SK-N-SH (cell line): ENCODE measurements around the gene IZUMO1. TPM values are rescaled to one million over a fixed set of nuclear protein-coding genes. Genes with fewer than 3 reads are reported as not detected.

Source experiments
- CTCF ChIA-PET: fragments of 300-600, 350-600 bp; formaldehyde crosslinking; extraction: SDS; loops from one replicate; lab custom pipeline; 2021; lab: Yijun Ruan, JAX
- POLR2A ChIA-PET: fragments of 350-600 bp; sonication (Branson Sonifier 250); formaldehyde crosslinking; extraction: SDS; loops from one replicate; lab custom pipeline; 2020; ENCODE audit warnings: antibody characterized with exemption, inconsistent platforms; lab: Yijun Ruan, JAX
- DNase-seq: peaks from one replicate; pipeline ENCODE4 v3.0.0; 2012
- H2AFZ ChIP-seq: fragments of 200-600 bp; sonication (generic); 2 replicates; pipeline ENCODE4 v1.8.1; 2016; ENCODE audit warnings: antibody characterized with exemption, mild to moderate bottlenecking, low read depth
- H3F3A ChIP-seq: fragments of 200-600 bp; sonication (generic); replicated peaks from 2 replicates; pipeline ENCODE3; 2016; ENCODE audit warnings: antibody characterized with exemption, mild to moderate bottlenecking; ENCODE audit not compliant: insufficient read depth
- H3K27ac ChIP-seq, 2 experiments: fragments of 200-500 bp in 1 of 2; fragments of 200-600 bp in 1 of 2; sonication (Bioruptor generic) in 1 of 2; sonication (generic), shearing (Covaris generic) in 1 of 2; 2 replicates each; pipeline versions ENCODE4 v1.5.1 to v1.6.1; 2014 to 2016; ENCODE audit warnings: low read depth in 2 of 2, inconsistent platforms in 1 of 2, low read length in 1 of 2, mild to moderate bottlenecking in 1 of 2, mixed read lengths in 1 of 2
- H3K27me3 ChIP-seq: fragments of 200-600 bp; sonication (generic), shearing (Covaris generic); 2 replicates; pipeline ENCODE4 v1.6.1; 2016; ENCODE audit warnings: mixed run types; ENCODE audit not compliant: insufficient read depth
- H3K36me3 ChIP-seq, 2 experiments: fragments of 200-500 bp in 1 of 2; fragments of 200-600 bp in 1 of 2; sonication (Bioruptor generic) in 1 of 2; sonication (generic) in 1 of 2; replicated peaks in 1 of 2; 2 replicates each; pipeline versions ENCODE3 to v1.5.1; 2014 to 2016; ENCODE audit warnings: low read length in 1 of 2, mild to moderate bottlenecking in 1 of 2; ENCODE audit not compliant: insufficient read depth in 2 of 2, control insufficient read depth in 1 of 2
- H3K4me1 ChIP-seq, 2 experiments: fragments of 200-500 bp in 1 of 2; fragments of 200-600 bp in 1 of 2; sonication (Bioruptor generic) in 1 of 2; sonication (generic), shearing (Covaris generic) in 1 of 2; 2 replicates each; pipeline versions ENCODE4 v1.5.1 to v1.6.1; 2014 to 2016; ENCODE audit warnings: low read depth in 1 of 2, low read length in 1 of 2, mixed run types in 1 of 2; ENCODE audit not compliant: insufficient read depth in 2 of 2, control insufficient read depth in 1 of 2
- H3K4me2 ChIP-seq: fragments of 200-600 bp; sonication (generic), shearing (Covaris generic); 2 replicates; pipeline ENCODE4 v1.6.1; 2017; ENCODE audit warnings: mixed run types
- H3K4me3 ChIP-seq, 2 experiments: fragments of 200-500 bp in 1 of 2; fragments of 200-600 bp in 1 of 2; sonication (Bioruptor generic) in 1 of 2; sonication (generic), shearing (Covaris generic) in 1 of 2; 2 replicates each; pipeline versions ENCODE4 v1.5.1 to v1.8.1; 2014 to 2016; ENCODE audit warnings: low read depth in 2 of 2, inconsistent platforms in 1 of 2, low read length in 1 of 2, mild to moderate bottlenecking in 1 of 2, mixed read lengths in 1 of 2, moderate library complexity in 1 of 2
- H3K79me2 ChIP-seq: fragments of 200-600 bp; sonication (generic); 2 replicates; pipeline ENCODE4 v1.8.1; 2017; ENCODE audit warnings: mild to moderate bottlenecking; ENCODE audit not compliant: insufficient read depth
- H3K9ac ChIP-seq: fragments of 200-600 bp; sonication (generic); 2 replicates; pipeline ENCODE4 v1.6.1; 2017; ENCODE audit warnings: mixed run types
- H3K9me2 ChIP-seq: fragments of 200-600 bp; sonication (generic); 2 replicates; pipeline ENCODE4 v1.6.1; 2017; ENCODE audit warnings: mixed run types
- H3K9me3 ChIP-seq: fragments of 200-600 bp; sonication (generic); 2 replicates; pipeline ENCODE4 v1.6.1; 2017; ENCODE audit warnings: mixed run types, mild to moderate bottlenecking, moderate library complexity
- H4K20me1 ChIP-seq: fragments of 200-600 bp; sonication (generic); 2 replicates; pipeline ENCODE4 v1.6.1; 2017; ENCODE audit warnings: mild to moderate bottlenecking, mixed run types; ENCODE audit not compliant: insufficient read depth
- CHD2 ChIP-seq: fragments of 150-350 bp; IDR thresholded peaks from 2 replicates; pipeline ENCODE4 v1.6.1; 2018; ENCODE audit warnings: low read length; ENCODE audit not compliant: partially characterized antibody
- EP300 ChIP-seq, 2 experiments: IDR thresholded peaks; 2 replicates each; pipeline versions ENCODE4 v1.4.0 to v1.6.1; 2012; ENCODE audit warnings: borderline replicate concordance in 1 of 2, low read depth in 1 of 2, low read length in 1 of 2
- FOXJ3 ChIP-seq: sonication (generic); formaldehyde crosslinking; IDR thresholded peaks from 2 replicates; pipeline ENCODE4 v1.5.1; 2020; ENCODE audit warnings: mild to moderate bottlenecking, missing genetic modification reagents
- GATA2 ChIP-seq: sonication (generic); formaldehyde crosslinking; IDR thresholded peaks from 2 replicates; pipeline ENCODE4 v1.5.0; 2020; ENCODE audit warnings: mild to moderate bottlenecking, missing genetic modification reagents
- MAX ChIP-seq: IDR thresholded peaks from 2 replicates; pipeline ENCODE4 v1.4.0; 2012; ENCODE audit warnings: low read depth
- MXI1 ChIP-seq: IDR thresholded peaks from 2 replicates; pipeline ENCODE4 v1.6.1; 2012; ENCODE audit warnings: mild to moderate bottlenecking, low read depth, low read length, improper control_type of control experiment
- NRF1 ChIP-seq: IDR thresholded peaks from 2 replicates; pipeline ENCODE4 v1.6.1; 2012; ENCODE audit warnings: low read depth, mild to moderate bottlenecking, low read length
- RAD21 ChIP-seq: IDR thresholded peaks from 2 replicates; pipeline ENCODE4 v1.6.1; 2012; ENCODE audit warnings: mild to moderate bottlenecking, low read length
- REST ChIP-seq: IDR thresholded peaks from 2 replicates; pipeline ENCODE4 v1.6.1; 2012; ENCODE audit warnings: mild to moderate bottlenecking, low read depth, low read length, moderate library complexity
- SMC3 ChIP-seq: IDR thresholded peaks from 2 replicates; pipeline ENCODE4 v1.6.1; 2012; ENCODE audit warnings: low read depth, low read length, improper control_type of control experiment
- USF1 ChIP-seq: IDR thresholded peaks from 2 replicates; pipeline ENCODE4 v1.4.0; 2012; ENCODE audit warnings: low read depth, borderline replicate concordance
- WGBS: methylation state at CpG from one replicate; pipeline ENCODE4 v1.1.6; 2017; ENCODE audit warnings: low lambda C conversion rate; 5-methylcytosine and 5-hydroxymethylcytosine counted together
- polyA plus RNA-seq, 3 experiments: library from polyadenylated mRNA; depleted of rRNA; stranded (reverse); fragments of >200 nt; gene quantifications; 2 replicates each; pipeline ENCODE4 v1.2.3, GENCODE V29; 2012

The IZUMO1 gene
- polyA plus RNA-seq, 1 of the 3 experiments (the other 2 are of a cell fraction) = 0.03 TPM

- no peak for TF ChIP-seq FOXJ3 (CRISPR knock-in tag)
- no peak for TF ChIP-seq SMC3
- TF ChIP-seq USF1 = no peak
- TF ChIP-seq, all 33 proteins: peak for 0
Observed at GRCh38 chr19:48740164-48740972, 6.3 kb downstream of the IZUMO1 start, which contains the start of gene RASIP1 (continued).

GRCh38 chr19:48739404-48740163 lies 7.1 kb downstream of the IZUMO1 start:
- DNase-seq = peak; percentile 67
- Histone ChIP-seq H3K4me3 (peak overlapping the region; percentile 53 to 57), H3F3A (peaks cover 7% of the 10 kb centered on the region), H3K9me2 (no peaks in the 10 kb centered on the region), H3K4me1 (peaks cover 0 to 16% of the 10 kb centered on the region in 2 experiments; a peak in 1 of 4 replicates), H3K9ac (peak overlapping the region; percentile 34; the same call in 1 of the 2 replicates), H3K36me3 (no peaks in the 10 kb centered on the region), H3K9me3 (no peaks in the 10 kb centered on the region), H3K4me2 (peak overlapping the region; percentile 87), H3K79me2 (no peaks in the 10 kb centered on the region), H4K20me1 (no peaks in the 10 kb centered on the region), H3K27me3 (no peaks in the 10 kb centered on the region), H3K27ac (no peak overlapping the region), H2AFZ (peak overlapping the region; percentile 88; the same call in 1 of the 2 replicates)
- TF ChIP-seq MXI1 (peak; percentile 39), EP300 (IDR thresholded peaks at IDR 0.05; ENCODE audit: borderline replicate concordance in 1 of 2, low read depth in 1 of 2, low read length in 1 of 2) (no peak)
- 41% methylated on average over 38 of the region's 51 CpGs for WGBS
- POLR2A ChIA-PET = interaction anchor here (1.0 to 1.7 kb wide), 6 partner anchors 9 to 94 kb away, joined by 3 to 11 read pairs (median 7); partner anchors contain the start of gene CA11
- CTCF ChIA-PET = interaction anchor here (0.7 to 2.2 kb wide), 18 partner anchors 11 to 247 kb away, joined by 3 to 22 read pairs (median 4); partner anchors contain the start of gene CA11

GRCh38 chr19:48738557-48739403 lies 7.9 kb downstream of the IZUMO1 start:
- Histone ChIP-seq H3K4me1 (peaks cover 0 to 16% of the 10 kb centered on the region in 2 experiments; a peak in 1 of 4 replicates), H3K79me2 (no peaks in the 10 kb centered on the region), H3K9ac (peak overlapping the region; percentile 34; the same call in 1 of the 2 replicates), H3F3A (peaks cover 7% of the 10 kb centered on the region), H3K4me3 (peak overlapping the region; percentile 53 to 57), H4K20me1 (no peaks in the 10 kb centered on the region), H3K9me3 (no peaks in the 10 kb centered on the region), H2AFZ (peak overlapping the region; percentile 88; the same call in 1 of the 2 replicates), H3K27me3 (no peaks in the 10 kb centered on the region), H3K4me2 (peak overlapping the region; percentile 87), H3K27ac (peak overlapping the region in 1 of 2 experiments; percentile 7; a peak in 1 of 4 replicates), H3K36me3 (no peaks in the 10 kb centered on the region), H3K9me2 (no peaks in the 10 kb centered on the region)
- TF ChIP-seq MAX (peak; percentile 57; the same call in 1 of the 2 replicates), SMC3 (peak; percentile 71), NRF1 (peak; percentile 60), GATA2 (CRISPR knock-in tag) (no peak), CHD2 (peak; percentile 21), MXI1 (peak; percentile 41; the same call in 1 of the 2 replicates), REST (no peak), RAD21 (peak; percentile 49)
- CTCF ChIA-PET = interaction anchor here (0.5 to 2.2 kb wide), 21 partner anchors 11 to 795 kb away, joined by 3 to 22 read pairs (median 4); partner anchors contain the start of gene CA11
- POLR2A ChIA-PET = interaction anchor here (0.5 to 1.7 kb wide), 10 partner anchors 9 to 253 kb away, joined by 3 to 11 read pairs (median 4); partner anchors contain the start of gene CA11
- 10% methylated on average over 19 of the region's 96 CpGs for WGBS
- DNase-seq = peak; percentile 100
